Activated CD4-positive, alpha-beta T cell treated with anti-CD3 and anti-CD28 coated beads, Interleukin-2, amount 10 ng/mL, durations not matched to agents 7 days and 5 days (primary cell): ENCODE measurements around the gene GPRC6A. TPM values are rescaled to one million over a fixed set of nuclear protein-coding genes. Genes with fewer than 3 reads are reported as not detected.

Source experiments
- CTCF ChIA-PET: fragments of 350-600 bp; sonication (Branson Sonifier 250); formaldehyde crosslinking; loops from one replicate; lab custom pipeline; 2021; ENCODE audit warnings: antibody characterized with exemption; lab: Charles Lee
- POLR2A ChIA-PET: fragments of 350-600 bp; sonication (Branson Sonifier 250); formaldehyde crosslinking; loops from one replicate; lab custom pipeline; 2021; ENCODE audit warnings: antibody characterized with exemption; lab: Charles Lee
- DNase-seq: peaks from one replicate; pipeline ENCODE4 v3.0.0-alpha.2; 2020
- H3K27ac Mint-ChIP-seq: one replicate; pipeline ENCODE4 v1.8.0; 2021; ENCODE audit warnings: mild to moderate bottlenecking, moderate library complexity, mixed read lengths
- H3K27me3 Mint-ChIP-seq: one replicate; pipeline ENCODE4 v1.8.0; 2021; ENCODE audit warnings: mixed read lengths
- H3K36me3 Mint-ChIP-seq: one replicate; pipeline ENCODE4 v1.8.0; 2021; ENCODE audit warnings: low read depth, mixed read lengths
- H3K4me1 Mint-ChIP-seq: one replicate; pipeline ENCODE4 v1.8.0; 2021; ENCODE audit warnings: mixed read lengths
- H3K4me3 Mint-ChIP-seq: one replicate; pipeline ENCODE4 v1.8.0; 2021; ENCODE audit warnings: mild to moderate bottlenecking, moderate library complexity, mixed read lengths
- H3K9me3 Mint-ChIP-seq: one replicate; pipeline ENCODE4 v1.8.0; 2021; ENCODE audit warnings: mixed read lengths
- total RNA-seq, 2 experiments: library from RNA; stranded (reverse); gene quantifications; one replicate each; pipeline ENCODE4 v1.2.3, GENCODE V29; 2021

The GPRC6A gene
- total RNA-seq, 2 experiments from 2014 or later, result not detected

DNA sequence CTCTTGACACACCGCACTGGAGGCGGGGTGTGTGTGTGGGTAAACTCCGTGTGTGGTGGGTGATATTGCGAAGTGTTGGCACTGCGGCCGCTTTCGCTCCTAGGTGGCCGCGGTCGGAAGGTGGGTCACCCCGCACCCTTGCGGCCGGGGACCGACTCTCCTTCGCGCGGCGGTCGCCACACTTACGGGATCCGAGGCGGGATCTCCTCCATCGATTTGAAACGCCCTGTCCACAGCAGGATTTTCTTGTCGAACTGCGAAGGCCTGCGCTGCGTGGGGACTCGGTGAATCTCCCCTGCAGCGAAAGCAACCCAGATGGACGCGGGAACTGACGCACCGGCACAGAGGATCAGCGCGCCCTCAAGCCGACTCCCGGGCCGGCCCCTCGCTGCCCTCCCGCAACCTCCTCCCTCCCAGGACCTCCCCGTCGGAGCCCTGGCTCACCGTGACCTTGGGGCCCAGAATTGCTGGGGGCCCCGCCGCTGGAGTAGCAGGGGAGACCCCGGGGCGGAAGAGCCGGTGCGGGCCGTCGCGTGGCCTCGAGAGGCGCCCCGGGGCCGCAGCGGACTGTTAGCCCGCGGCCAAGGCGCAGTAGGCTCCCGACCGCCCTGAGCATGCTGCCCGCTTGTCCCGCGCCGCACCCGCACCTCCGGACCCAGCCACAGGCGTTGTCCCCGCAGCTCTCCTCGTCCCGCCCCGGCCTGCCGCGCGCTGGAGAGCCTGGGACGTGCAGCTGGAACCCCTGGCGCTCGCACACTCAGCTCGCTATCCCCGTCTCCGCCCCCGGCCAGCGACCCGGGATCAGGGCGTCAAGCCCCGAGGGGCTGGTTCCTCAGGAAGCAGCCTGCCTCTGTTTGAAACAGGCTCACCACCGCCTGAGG is 63.7 kb downstream of the GPRC6A start, which contains the start of gene FAM162B:
Gene FAM162B, minus strand, starts transcription at position 759 of the 881 bp plus-strand sequence. Its CDS starts 143 bp downstream, at position 616.
- no peak within 1 kb of the TSS for H3K27ac Mint-ChIP-seq
- DNase-seq, result no peak
- H3K9me3 Mint-ChIP-seq, result no peaks in the 10 kb centered on the region
- no peaks in the 10 kb centered on the region for H3K36me3 Mint-ChIP-seq
- ChIA-PET POLR2A (no interaction called here), CTCF (no interaction called here)
- H3K4me1 Mint-ChIP-seq, result peaks cover 11% of the 10 kb centered on the region
- H3K4me3 Mint-ChIP-seq, result peak within 1 kb of the TSS; percentile 60
- H3K27me3 Mint-ChIP-seq, result peaks cover 61% of the 10 kb centered on the region

DNA sequence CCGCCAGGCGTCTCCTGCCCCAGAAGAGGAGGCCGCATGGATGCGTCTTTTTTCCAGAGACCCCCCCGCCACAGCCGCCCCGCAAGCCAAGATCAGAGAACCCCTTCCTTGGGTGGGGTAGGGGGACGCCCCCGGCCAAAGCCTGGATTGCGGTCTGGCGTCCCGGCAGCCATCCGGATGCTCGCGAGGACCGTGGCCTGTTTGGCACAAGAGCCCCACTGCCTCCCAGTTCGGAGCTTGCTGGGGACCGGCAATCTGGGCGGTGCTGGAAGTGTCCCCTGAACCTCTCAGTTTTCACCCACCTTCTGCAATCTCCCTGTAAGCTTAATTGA is 64.3 kb downstream of the GPRC6A start:
- Mint-ChIP-seq H3K9me3 (no peaks in the 10 kb centered on the region), H3K27ac (no peak overlapping the region), H3K27me3 (peaks cover 65% of the 10 kb centered on the region), H3K4me1 (peaks cover 11% of the 10 kb centered on the region), H3K4me3 (peak overlapping the region; percentile 25), H3K36me3 (no peaks in the 10 kb centered on the region)
- ChIA-PET POLR2A (no interaction called here), CTCF (no interaction called here)
- DNase-seq, result no peak

DNA sequence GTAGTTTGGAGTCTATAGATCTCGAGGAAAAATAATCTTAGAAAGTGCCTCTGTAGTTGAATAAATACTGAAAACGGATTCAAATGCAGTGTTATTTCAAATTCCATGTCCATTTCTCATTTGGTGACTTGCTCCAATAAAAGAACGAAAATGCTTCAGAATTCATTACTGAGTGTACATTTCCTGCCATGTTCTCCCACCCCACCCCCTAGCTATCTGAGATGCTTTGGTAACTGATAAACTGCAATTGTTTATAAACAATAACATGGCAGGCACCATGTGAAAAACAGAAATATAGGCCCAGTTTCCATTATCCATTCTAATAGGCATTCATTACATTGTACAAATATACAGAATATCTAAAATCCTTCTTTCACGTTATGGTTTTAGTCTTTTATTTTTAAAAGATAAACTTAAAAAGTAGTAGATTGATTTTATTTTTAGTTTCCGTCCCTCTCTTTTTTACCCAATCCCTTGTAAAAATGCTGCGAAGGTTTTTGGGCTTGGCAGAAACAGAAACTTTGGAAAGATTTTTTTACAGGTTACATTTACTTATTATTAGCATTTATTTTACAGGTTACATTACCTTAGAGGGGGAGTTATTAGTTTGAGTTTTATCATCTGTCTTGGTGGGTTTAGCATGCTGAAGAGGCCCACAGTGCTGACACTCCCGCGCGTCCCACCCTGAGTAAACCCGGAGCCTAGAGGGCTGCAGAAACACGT is 64.8 kb downstream of the GPRC6A start:
- H3K4me3 Mint-ChIP-seq, result no peak overlapping the region
- ChIA-PET CTCF (interaction anchor here (0.6 to 1.0 kb wide), 2 partner anchors 10 to 29 kb away, joined by 3 to 4 read pairs; no protein-coding TSS in a partner anchor), POLR2A (no interaction called here)
- no peaks in the 10 kb centered on the region for H3K36me3 Mint-ChIP-seq
- no peak for DNase-seq
- H3K27me3 Mint-ChIP-seq, result peaks cover 64% of the 10 kb centered on the region
- no peaks in the 10 kb centered on the region for H3K9me3 Mint-ChIP-seq
- H3K4me1 Mint-ChIP-seq, result peaks cover 11% of the 10 kb centered on the region
- no peak overlapping the region for H3K27ac Mint-ChIP-seq

DNA sequence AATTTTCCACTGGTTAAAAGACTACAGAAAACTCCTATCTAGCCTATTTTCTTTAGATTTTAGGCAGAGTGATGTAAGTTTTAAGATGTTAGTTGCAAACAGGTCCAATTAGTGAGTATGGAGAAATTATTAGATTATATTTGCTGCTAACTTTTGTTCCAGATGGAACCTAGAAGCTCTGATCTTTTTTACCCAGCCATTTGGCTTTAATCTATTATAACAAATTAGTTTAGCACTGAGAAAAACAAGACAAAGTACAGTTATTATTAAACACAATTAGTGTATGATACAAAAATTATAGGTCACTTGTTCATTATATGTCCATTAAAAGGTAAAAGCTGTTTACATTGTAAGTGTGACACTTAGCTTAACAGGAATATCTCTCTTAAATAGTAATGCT is 65.8 kb downstream of the GPRC6A start:
- H3K27ac Mint-ChIP-seq, result no peak overlapping the region
- H3K9me3 Mint-ChIP-seq, result no peaks in the 10 kb centered on the region
- peaks cover 61% of the 10 kb centered on the region for H3K27me3 Mint-ChIP-seq
- ChIA-PET CTCF (interaction anchor here (1.0 kb wide), 1 partner anchor 9 kb away, joined by 4 read pairs; no protein-coding TSS in a partner anchor), POLR2A (no interaction called here)
- H3K4me3 Mint-ChIP-seq, result no peak overlapping the region
- peaks cover 11% of the 10 kb centered on the region for H3K4me1 Mint-ChIP-seq
- H3K36me3 Mint-ChIP-seq, result no peaks in the 10 kb centered on the region
- no peak for DNase-seq

DNA sequence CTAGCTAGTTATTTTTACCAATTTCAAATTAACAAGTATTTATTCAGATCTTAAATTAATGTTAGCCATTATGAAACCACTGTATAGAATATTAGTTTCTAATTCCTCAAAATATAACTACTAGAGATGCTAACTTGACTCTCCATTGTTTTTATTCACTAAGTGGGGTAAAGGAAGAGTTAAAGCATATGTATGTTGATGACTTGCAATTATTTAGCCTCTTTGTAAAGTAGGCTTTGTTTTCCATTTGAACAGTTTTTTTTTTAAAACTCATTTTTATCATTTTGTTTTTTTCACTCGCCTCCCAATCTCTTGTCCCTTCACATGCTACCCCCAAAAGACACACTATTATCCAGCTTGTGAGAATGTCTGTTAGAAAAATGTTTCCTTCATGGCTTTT is 66.6 kb downstream of the GPRC6A start:
- H3K9me3 Mint-ChIP-seq, result no peaks in the 10 kb centered on the region
- peaks cover 11% of the 10 kb centered on the region for H3K4me1 Mint-ChIP-seq
- ChIA-PET CTCF (no interaction called here), POLR2A (no interaction called here)
- no peak overlapping the region for H3K4me3 Mint-ChIP-seq
- H3K27ac Mint-ChIP-seq, result no peak overlapping the region
- DNase-seq, result no peak
- H3K27me3 Mint-ChIP-seq, result peaks cover 61% of the 10 kb centered on the region
- H3K36me3 Mint-ChIP-seq, result no peaks in the 10 kb centered on the region

DNA sequence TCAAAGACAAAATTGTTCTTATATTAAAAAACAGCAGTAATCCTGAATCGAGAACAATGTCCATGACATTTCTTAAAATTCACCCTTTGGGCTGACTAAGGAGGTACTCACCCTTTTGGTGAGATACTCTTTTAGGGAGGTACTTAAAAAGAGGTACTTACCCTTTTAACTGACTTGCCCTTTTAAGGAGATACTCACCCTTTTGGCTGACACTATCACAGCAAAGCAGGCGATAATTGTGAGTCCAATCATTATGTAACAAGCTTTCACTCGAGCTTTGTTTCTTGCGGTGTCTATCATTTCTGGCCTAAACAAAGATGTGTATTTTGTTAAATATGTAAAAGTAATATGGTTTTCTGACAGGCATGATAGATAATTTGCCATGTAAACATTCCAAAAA is 67.1 kb downstream of the GPRC6A start:
- DNase-seq, result no peak
- H3K9me3 Mint-ChIP-seq, result no peaks in the 10 kb centered on the region
- H3K27me3 Mint-ChIP-seq, result peaks cover 56% of the 10 kb centered on the region
- H3K27ac Mint-ChIP-seq, result no peak overlapping the region
- no peaks in the 10 kb centered on the region for H3K36me3 Mint-ChIP-seq
- ChIA-PET CTCF (no interaction called here), POLR2A (no interaction called here)
- peaks cover 11% of the 10 kb centered on the region for H3K4me1 Mint-ChIP-seq
- no peak overlapping the region for H3K4me3 Mint-ChIP-seq

DNA sequence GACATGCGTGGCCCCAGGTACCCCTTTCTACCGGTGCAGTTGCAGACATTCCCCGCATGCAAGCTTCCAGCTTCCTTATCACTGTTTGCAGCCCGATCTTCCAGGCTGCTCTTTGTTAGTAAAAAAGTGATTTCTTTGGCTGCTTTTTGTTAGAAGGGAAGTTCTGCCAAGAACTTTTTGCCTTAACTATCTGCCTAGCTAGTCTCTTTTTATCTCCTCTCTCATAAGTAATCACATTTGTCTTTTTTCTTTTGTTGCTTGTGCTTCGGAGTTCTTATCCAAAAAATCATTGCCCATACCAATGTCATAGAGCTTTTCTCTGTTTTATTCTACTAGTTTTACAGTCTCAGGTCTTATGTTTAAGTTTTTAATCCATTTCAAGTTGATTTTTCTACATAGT is 83.7 kb downstream of the GPRC6A start:
- H3K4me3 Mint-ChIP-seq, result no peak overlapping the region
- DNase-seq, result no peak
- no peak overlapping the region for H3K27ac Mint-ChIP-seq
- ChIA-PET CTCF (no interaction called here), POLR2A (no interaction called here)
- no peaks in the 10 kb centered on the region for H3K4me1 Mint-ChIP-seq
- H3K9me3 Mint-ChIP-seq, result no peaks in the 10 kb centered on the region
- no peaks in the 10 kb centered on the region for H3K36me3 Mint-ChIP-seq
- H3K27me3 Mint-ChIP-seq, result peaks cover 7% of the 10 kb centered on the region

Other genes starting within 250 kb of the GPRC6A start
- gene RSPH4A, start 212.6 kb downstream of the GPRC6A start, total RNA-seq, result under 1 TPM; 0.15 to 0.19 TPM
- gene ZUP1, start 160.3 kb downstream of the GPRC6A start, total RNA-seq, result 10 to 100 TPM; 15.8 to 18.6 TPM
- 10 to 100 TPM; 10.1 to 14.1 TPM for gene KPNA5, start 147.9 kb downstream of the GPRC6A start, total RNA-seq
- gene FAM162B, start 63.4 kb downstream of the GPRC6A start, total RNA-seq, result not detected
- not detected for gene RFX6, start 48.2 kb upstream of the GPRC6A start, total RNA-seq